PFSK-1 (cell line): ENCODE measurements around the gene PDGFD.

Experiments used
- POLR2AphosphoS5 ChIP-seq: IDR thresholded peaks from 2 replicates; pipeline ENCODE4 v1.6.1; 2012; ENCODE audit warnings: low read depth, mild to moderate bottlenecking, control low read depth, low read length, moderate library complexity
- REST ChIP-seq, 2 experiments: IDR thresholded peaks; 2 replicates each; pipeline versions ENCODE4 v1.6.1 to v1.8.0; 2011 to 2012; ENCODE audit warnings: low read depth in 2 of 2, low read length in 2 of 2, control low read depth in 1 of 2, inconsistent platforms in 1 of 2, mild to moderate bottlenecking in 1 of 2, moderate library complexity in 1 of 2; ENCODE audit not compliant: insufficient read depth in 1 of 2
- SIN3A ChIP-seq: IDR thresholded peaks from 2 replicates; pipeline ENCODE4 v1.6.1; 2012; ENCODE audit warnings: mild to moderate bottlenecking, low read length, moderate library complexity, borderline replicate concordance; ENCODE audit not compliant: insufficient read depth
- TAF1 ChIP-seq: IDR thresholded peaks from 2 replicates; pipeline ENCODE4 v1.6.1; 2012; ENCODE audit warnings: low read length, control low read depth, borderline replicate concordance; ENCODE audit not compliant: insufficient read depth

GRCh38 chr11:103877221-103877620 lies 286.7 kb downstream of the PDGFD start:
- TF ChIP-seq POLR2AphosphoS5: no peak
- TF ChIP-seq TAF1: no peak
- TF ChIP-seq REST (IDR thresholded peaks at IDR 0.05; ENCODE audit: insufficient read depth in 1 of 2, low read depth in 2 of 2, low read length in 2 of 2): no peak
- TF ChIP-seq SIN3A: no peak
